NCI-H2171 treated with DMSO at 0.1 percent for 48 hours (cell line): ENCODE measurements around the gene BAZ1B.
"Not testable (repeated sequence)": the region's sequence is repeated elsewhere in the genome, so short reads cannot be mapped to it uniquely, and the experiment has no call there.

ENCODE experiments used
- DNase-seq: peaks from one replicate; lab custom pipeline; 2025; lab: John Stamatoyannopoulos, UW

BAZ1B gene, protein sequence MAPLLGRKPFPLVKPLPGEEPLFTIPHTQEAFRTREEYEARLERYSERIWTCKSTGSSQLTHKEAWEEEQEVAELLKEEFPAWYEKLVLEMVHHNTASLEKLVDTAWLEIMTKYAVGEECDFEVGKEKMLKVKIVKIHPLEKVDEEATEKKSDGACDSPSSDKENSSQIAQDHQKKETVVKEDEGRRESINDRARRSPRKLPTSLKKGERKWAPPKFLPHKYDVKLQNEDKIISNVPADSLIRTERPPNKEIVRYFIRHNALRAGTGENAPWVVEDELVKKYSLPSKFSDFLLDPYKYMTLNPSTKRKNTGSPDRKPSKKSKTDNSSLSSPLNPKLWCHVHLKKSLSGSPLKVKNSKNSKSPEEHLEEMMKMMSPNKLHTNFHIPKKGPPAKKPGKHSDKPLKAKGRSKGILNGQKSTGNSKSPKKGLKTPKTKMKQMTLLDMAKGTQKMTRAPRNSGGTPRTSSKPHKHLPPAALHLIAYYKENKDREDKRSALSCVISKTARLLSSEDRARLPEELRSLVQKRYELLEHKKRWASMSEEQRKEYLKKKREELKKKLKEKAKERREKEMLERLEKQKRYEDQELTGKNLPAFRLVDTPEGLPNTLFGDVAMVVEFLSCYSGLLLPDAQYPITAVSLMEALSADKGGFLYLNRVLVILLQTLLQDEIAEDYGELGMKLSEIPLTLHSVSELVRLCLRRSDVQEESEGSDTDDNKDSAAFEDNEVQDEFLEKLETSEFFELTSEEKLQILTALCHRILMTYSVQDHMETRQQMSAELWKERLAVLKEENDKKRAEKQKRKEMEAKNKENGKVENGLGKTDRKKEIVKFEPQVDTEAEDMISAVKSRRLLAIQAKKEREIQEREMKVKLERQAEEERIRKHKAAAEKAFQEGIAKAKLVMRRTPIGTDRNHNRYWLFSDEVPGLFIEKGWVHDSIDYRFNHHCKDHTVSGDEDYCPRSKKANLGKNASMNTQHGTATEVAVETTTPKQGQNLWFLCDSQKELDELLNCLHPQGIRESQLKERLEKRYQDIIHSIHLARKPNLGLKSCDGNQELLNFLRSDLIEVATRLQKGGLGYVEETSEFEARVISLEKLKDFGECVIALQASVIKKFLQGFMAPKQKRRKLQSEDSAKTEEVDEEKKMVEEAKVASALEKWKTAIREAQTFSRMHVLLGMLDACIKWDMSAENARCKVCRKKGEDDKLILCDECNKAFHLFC (N-terminal part only)

GRCh38 chr7:73522105-73522872 is at the start of gene BAZ1B:
Gene BAZ1B, minus strand, starts transcription at chr7:73522293. Its CDS starts 360 bp downstream, at chr7:73521933.
- peak; percentile 96 for DNase-seq

- DNase-seq: no peak
Measured at GRCh38 chr7:73570977-73571376, 48.9 kb upstream of the BAZ1B start.

GRCh38 chr7:73570521-73570920 is 48.4 kb upstream of the BAZ1B start:
- no peak for DNase-seq

GRCh38 chr7:73569042-73569608 is 47.0 kb upstream of the BAZ1B start:
- no peak for DNase-seq

- DNase-seq: no peak
Measured at GRCh38 chr7:73567846-73568685, 46.0 kb upstream of the BAZ1B start.

DNA sequence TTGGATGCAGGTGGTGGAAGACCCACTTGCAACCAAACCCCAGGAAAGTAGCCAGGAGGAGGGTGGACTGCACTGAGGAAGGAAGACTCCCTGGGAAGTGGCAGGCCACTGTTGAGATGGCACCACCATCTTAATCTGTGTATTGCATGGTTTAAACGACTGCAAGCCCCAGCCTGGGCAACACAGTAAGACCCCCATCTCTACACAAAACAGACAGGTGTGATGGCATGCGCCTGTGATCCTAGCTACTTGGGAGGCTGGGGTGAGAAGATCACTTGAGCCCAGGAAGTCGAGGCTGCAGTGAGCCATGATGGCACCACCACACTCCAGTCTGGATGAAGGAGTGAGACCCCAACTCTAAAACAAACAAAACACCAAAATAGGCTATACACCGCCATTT is 45.0 kb upstream of the BAZ1B start:
- no peak for DNase-seq

DNA sequence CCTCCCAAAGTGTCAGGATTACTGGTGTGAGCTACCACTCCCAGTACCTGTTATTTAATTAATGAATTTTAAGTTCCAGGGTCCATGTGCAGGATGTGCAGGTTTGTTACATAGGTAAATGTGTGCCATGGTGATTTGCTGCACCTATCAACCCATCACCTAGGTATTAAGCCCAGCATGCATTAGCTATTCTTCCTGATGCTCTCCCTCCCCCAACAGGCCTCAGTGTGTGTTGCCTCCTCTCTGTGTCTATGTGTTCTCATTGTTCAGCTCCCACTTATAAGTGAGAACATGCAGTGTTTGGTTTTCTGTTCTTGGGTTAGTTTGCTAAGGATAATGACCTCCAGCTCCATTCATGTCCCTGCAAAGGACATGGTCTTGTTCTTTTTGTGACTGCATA is 44.3 kb upstream of the BAZ1B start:
- DNase-seq: not testable (repeated sequence)

GRCh38 chr7:73565675-73566340 is 43.7 kb upstream of the BAZ1B start:
- DNase-seq: no peak

- DNase-seq: peak; percentile 66
Measured at GRCh38 chr7:73560109-73560835, 38.2 kb upstream of the BAZ1B start.

GRCh38 chr7:73557397-73558257 is 35.5 kb upstream of the BAZ1B start, which contains the start of gene BCL7B:
Gene BCL7B, minus strand, starts transcription at chr7:73557690. Its CDS starts 112 bp downstream, at chr7:73557578.
- DNase-seq: peak; percentile 63

- peak; percentile 89 for DNase-seq
Measured at GRCh38 chr7:73557108-73557396, 35.0 kb upstream of the BAZ1B start.

GRCh38 chr7:73556208-73557107 is 34.4 kb upstream of the BAZ1B start:
- DNase-seq: no peak

DNA sequence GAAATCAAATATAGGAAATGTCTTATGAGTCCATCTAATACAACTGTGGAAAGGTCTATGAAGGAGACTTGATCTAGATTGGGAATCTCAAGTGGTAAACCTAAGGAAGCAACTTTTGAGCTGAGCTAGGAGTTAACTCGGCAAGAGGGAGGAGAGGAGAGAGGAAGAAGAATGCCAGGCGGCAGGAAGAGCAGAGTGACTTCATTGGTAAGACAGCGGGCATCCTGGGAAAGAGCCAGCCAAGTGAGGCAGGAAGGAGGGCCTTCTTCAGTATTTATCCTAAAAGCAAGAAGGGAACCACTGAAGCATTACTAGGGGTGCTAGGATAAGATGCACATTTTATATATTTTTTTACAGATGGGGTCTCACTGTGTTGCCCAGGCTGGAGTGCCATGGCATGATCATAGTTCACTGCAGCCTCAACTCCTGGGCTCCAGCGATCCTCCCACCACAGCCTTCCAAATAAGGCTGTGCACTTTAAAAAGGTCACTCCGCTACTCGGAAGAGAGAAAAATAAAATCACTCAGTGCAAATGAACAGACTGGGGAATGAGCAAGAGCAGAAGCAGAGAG is 33.4 kb upstream of the BAZ1B start:
- DNase-seq: no peak

- DNase-seq: not testable (repeated sequence)
Measured at GRCh38 chr7:73550093-73550492, 28.0 kb upstream of the BAZ1B start.

DNA sequence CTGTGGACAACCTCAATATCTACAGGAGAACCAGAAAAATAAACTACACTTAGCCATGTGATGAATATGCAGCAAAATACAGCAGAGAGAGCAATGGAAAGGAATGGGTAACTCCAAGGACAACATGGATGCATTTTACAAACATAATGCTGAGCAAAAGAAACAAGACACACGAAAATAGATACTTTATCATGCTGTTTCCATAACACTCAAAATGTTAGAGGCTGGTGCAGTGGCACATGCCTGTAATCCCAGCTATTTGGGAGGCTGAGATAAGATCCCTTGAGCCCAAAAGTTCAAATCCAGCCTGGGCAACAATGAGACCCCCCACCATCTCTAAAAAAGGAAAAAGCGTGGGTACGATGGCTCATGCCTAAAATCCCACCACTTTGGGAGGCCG is 27.1 kb upstream of the BAZ1B start:
- DNase-seq: no peak

DNA sequence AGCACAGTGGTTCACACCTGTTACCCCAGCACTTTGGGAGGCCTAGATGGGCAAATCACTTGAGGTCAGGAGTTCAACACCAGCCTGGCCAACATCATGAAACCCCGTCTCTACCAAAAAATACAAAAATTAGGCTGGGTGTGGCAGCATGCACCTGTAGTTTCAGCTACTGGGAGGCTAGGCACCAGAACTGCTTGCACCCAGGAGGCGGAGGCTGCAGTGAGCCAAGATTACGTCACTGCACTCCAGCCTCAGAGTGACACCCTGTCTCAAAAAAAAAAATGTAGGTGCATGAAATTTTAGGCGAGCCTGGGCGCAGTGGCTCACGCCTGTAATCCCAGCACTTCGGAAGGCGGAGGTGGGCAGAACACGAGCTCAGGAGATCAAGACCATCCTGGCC is 25.7 kb upstream of the BAZ1B start:
- no peak for DNase-seq

DNA sequence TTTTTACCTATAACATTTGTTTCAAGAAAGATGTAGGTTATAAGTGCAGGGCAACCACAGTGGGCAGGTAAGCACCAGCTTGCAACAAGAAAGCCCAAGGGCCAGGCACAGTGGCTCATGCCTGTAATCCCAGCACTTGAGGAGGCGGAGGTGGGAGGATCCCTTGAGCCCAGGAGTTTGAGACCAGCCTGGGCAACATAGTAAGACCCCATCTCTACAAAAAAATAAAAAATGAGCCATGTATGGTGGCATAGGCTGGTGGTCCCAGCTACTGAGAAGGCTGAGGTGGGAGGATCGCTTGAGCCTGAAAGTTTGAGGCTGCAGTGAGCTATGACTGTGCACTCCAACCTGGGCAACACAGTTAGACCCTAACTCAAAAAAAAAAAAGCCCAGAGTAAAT is 22.6 kb upstream of the BAZ1B start:
- DNase-seq: no peak
